HG03378 (cell line): ENCODE data around the gene RASAL2.
"Not testable (repeated sequence)": the region's sequence is repeated elsewhere in the genome, so short reads cannot be mapped to it uniquely, and the experiment has no call there.

Experiments
- ATAC-seq: cut with Tn5 transposase; IDR thresholded peaks from one replicate; pipeline ENCODE4 v1.9.1; 2021; ENCODE audit warnings: mild to moderate bottlenecking, moderate library complexity; ENCODE audit not compliant: unreplicated experiment

Gene RASAL2

DNA sequence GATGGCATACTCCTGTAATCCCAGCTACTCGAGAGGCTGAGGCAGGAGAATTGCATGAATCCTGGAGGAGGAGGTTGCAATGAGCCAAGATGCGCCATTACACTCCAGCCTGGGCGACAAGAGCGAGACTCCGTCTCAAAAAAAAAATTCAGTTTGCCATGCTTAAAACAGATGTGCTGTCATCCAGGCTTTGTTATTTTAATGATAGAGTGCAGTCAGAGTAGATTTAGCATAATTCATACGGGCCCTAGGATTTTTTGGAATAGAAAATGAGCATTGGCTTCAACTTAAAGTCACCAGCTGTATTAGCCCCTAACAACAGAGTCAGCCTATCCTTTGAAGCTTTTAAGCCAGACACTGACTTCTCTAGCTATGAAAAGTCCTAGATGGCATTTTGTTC lies 124.6 kb downstream of the RASAL2 start:
- ATAC-seq = no peak

DNA sequence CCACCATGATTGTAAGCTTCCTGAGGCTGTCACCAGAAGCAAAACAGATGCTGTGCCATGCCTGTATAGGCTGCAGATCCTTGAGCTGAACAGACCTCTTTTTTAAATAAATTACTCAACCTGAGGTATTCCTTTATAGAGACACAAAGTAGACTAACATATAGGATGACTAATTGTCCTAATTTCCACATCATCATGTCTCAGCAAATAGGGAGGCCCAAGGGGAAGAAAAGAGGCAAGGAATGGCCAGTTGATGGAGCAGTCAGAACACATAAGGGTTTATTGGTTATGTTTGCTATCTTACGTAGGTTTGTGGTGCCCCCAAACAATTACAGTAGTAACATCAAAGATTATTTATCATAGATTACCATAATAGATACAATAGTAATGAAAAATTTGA lies 126.2 kb downstream of the RASAL2 start:
- ATAC-seq = no peak

DNA sequence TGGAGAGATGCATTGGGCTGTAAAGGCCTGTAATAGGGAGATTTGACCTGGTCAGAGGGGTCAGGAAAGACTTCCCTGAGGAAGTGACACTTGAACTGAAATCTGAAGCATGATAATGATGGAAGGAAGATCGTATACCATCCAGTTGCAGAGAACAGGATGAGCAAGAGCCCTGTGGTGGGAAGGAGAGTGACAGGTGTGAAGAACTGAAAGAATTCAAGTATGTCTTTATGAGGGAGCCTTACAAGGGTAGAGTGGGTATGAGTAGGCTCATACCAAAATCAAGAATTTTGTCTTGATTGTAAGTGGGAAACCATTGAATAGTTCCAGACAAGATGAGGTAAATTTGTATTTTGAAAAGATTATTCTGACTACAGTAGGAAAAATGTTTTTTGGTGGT lies 129.4 kb downstream of the RASAL2 start:
- no peak for ATAC-seq

DNA sequence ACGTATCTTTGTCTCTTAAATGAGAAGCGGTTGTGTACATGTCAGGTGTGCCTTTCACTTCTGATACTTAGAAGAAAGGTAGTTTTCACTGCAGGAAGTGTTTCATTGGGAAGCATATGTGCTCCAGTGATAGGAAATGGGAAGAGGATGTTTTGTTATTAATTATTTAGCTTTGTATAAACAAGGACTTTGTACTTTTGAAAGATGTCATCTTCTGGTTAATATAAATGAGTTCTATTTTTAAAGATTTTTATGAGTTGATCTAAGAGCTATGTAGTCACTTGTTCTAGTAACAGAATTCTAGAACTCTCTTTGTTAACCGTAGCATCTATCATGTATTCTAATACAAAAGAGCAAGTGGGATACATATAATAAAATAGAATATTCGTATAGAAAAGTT lies 130.5 kb downstream of the RASAL2 start:
- no peak for ATAC-seq

DNA sequence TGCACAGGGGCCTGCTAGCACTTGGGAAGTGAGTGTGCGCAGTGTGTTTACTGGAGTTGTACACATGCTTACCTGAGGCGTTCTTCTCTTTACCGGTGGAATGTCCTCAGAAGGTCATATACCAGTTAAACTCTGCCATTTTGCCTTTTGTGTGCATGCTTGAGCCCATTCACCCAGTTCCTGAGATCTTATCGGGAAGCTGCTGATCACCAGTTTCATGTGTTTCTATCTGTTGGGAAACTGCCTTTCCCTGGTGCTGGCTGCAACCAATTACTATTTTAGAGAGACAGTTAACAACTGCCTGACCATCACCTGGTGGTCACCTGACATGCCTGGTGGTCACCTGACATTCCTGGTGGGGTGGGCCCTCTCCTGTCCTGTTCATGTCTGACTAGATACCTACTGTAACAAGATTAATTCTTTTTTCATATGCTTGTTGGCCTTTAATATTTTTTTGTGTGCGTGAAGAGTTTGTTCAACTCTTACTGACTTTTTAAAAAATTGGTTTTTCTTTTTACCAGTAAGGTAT lies 137.0 kb downstream of the RASAL2 start:
- no peak for ATAC-seq

DNA sequence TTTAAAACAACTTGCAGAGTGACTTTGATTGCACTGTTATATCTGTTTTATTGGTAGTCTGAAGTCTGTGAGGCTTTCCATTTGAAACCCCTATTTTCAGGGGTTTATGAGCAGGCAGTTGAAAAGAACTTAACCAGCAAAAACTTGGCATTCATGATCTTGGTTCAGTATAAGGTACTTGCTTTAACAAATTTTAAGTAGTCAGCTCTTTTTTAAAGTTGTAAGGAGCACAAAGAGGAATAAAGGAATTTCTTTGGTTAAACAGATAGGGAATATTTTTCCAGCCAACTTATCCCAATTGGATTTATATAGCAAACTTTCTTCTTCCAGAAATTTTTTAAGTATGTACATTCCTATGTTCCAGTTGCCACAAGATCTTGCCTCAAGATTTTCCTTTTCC lies 138.2 kb downstream of the RASAL2 start:
- no peak for ATAC-seq

DNA sequence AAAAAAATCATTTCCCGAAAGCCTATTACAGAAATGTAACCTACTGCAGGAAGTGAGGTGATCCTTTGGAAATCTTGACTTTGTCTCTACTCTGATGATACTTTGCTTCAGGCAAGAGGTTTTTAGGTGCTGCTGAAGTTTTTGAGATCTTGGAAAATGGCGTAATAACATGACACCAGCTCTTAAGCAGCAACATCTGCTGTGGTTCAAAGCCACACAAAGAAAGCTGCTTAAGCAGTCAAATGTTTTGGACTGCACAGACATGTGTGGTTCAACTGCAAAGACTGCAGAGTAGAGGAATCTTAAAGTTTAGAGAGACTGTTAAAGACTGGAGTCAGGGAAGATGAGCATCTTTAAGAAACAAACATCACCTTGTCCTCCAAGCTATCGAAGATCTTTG lies 139.0 kb downstream of the RASAL2 start:
- no peak for ATAC-seq

DNA sequence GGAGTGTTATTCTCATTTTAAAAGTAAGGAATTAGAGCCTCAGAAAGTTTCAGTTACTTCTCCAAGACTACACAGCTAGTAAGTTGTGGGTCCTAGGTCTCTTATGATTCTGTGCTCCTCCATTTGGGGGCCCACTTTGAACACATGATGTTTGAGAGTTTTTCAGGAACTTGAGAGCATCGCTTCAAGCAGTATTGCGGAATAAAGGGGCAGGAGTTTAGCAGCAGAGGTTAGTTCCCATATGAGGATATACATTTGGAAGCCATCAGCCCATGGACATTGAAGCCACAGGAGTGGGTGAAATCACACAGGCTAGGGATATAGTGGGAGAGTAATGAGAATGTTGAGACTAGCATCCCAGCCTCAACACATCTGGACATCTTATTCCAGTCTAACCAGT lies 143.2 kb downstream of the RASAL2 start:
- no peak for ATAC-seq

DNA sequence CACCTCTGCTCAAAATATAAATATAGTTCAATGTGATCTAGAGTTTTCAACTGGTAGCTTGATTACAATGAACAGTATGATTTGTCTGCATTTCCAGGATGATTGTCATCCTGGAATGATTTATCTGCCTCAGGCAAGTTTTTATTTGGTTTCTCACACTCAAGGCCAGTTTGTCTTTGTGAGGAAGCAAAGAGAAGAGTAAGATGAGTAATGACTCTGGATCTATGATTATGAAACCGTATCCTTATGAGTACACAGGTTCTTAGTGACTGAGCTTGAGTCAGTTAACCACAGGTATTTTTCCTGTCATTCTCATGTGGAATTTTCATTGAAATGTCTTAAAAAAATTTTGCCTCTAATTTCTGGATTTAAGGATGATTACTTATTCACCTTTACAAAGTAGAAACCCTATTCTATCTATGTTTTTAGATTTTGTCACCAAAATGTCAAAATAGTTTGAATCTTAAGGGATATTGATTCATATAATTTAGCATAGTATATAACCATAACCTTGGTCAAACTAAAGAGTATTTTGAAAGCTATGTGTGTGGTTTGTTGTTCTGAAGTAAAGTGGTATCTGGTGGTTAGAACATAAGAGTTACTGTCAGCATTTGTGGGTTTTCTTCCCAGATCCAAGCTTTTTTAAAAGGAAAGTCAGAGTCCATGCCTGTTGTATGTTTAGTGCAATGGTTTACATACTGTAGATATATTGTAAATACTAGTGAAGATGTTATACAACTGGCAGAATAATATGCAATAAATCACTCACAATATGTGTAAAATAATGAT lies 145.0 kb downstream of the RASAL2 start:
- ATAC-seq = no peak

DNA sequence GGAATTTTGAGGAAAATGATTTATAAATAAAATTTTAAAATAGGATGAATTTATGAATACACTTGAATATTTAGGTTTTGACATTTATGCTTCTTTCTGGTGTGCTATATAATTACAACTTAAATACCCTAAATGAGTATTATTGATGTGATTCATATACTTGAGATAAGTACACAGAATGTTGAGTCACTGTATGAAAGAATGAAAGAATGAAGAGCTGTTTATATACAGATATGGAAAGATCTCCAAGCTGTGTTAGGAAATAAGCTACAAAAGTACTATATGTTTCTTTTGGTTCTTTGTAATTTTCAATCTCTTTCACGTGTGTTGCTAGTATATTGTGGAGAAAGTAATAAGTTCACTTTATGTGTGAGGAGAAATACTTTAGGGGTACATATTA lies 147.2 kb downstream of the RASAL2 start:
- ATAC-seq = no peak

DNA sequence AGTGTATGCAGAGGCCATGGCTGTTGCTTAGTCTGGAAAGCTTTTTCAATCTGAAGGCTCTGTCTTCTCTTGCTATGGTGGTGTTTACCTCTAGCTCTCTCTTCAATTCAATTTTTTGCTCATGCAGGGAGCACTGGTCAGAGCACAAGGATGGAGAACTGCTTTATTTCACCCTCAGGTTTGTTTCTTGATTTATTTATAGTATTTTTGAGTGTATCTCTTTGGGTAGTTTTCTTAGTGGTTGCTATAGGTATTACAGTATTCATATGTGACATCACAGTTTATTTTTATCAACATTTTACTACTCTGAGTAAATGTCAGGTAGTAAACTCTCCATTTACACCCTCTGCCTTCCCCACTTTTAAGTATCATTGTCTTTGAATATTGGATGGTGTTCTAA lies 147.9 kb downstream of the RASAL2 start:
- ATAC-seq = no peak

DNA sequence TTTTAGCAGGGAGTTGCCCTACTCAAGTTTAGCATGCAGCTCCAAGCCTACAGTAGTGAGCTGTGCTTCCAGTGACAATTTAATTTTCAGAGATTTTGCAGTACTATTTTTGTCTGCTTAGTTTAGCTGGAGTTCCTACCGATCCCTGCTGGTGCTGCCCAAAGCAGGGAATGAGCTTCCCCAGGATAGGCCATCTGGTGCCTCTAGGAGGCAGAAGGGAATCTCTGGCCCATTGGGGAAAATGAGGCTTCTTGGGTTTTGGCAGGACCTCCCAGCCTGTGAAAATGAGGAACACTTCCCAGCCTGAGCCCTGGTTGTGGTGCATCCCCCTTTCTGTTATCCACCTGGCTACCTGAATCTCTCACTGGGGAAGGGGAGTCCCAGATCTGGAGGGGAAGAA lies 149.2 kb downstream of the RASAL2 start:
- ATAC-seq = no peak

DNA sequence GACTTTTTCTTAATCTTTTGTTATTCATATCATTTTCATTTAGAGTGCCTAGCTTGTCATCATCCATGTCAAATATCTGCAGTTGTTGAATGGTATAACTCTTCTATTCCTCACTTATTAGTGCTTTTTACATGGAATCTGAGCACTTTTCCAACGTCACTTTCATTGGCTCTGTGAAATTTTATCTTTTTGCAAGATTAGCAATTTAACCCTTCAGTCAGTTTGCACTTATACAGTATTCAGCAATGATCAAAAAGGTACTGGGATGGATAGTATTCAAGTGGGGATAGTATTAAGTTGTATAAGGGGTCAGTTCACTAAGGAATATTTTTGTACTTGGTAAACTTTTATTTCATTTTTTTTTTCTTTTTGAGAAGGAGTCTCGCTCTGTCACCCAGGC lies 150.0 kb downstream of the RASAL2 start:
- no peak for ATAC-seq

DNA sequence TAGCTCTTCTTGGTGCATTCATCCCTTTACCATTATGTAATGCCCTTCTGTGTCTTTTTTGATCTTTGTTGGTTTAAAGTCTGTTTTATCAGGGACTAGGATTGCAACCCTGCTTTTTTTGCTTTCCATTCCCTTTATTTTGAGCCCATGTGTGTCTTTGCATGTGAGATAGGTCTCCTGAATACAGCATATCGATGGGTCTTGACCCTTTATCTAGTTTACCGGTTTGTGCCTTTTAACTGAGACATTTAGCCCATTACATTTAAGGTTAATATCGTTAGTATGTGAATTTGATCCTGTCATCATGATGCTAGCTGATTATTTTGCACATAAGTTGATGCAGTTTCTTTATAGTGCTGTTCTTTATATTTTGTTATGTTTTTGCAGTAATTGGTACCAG lies 154.4 kb downstream of the RASAL2 start:
- ATAC-seq = not testable (repeated sequence)

DNA sequence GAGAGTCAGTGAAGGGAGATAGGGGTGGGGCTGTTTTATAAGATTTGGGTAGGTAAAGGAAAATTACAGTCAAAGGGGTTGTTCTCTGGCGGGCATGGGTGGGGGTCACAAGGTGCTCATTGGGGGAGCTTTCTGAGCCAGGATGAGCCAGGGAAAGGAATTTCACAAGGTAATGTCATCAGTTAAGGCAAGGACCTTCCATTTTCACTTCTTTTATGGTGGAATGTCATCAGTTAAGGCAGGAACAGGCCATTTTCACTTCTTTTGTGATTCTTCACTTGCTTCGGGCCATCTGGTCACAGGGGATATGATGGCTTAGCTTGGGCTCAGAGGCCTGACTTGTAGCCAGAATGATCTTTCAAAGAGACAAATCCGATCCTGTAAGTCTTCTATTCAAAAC lies 159.7 kb downstream of the RASAL2 start:
- ATAC-seq = not testable (repeated sequence)

DNA sequence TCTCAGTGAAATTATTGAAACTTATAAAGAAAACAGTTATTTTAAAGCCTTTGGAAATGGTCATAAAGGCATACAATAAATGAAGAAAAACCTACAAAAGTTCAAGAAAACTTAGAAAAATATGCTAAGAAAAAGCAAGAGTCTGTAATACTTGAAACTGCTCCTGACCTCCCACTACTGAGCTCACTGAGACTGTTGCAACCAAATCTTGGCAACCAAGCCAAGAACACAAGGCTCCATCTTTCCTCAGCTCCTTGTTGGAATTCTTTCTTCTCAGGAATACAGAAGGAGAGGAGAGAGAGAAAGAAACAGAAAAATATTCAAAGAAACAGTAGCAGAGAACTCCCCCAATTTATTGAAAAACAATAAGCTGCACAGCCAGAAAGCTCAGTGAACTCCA lies 160.5 kb downstream of the RASAL2 start:
- no peak for ATAC-seq

DNA sequence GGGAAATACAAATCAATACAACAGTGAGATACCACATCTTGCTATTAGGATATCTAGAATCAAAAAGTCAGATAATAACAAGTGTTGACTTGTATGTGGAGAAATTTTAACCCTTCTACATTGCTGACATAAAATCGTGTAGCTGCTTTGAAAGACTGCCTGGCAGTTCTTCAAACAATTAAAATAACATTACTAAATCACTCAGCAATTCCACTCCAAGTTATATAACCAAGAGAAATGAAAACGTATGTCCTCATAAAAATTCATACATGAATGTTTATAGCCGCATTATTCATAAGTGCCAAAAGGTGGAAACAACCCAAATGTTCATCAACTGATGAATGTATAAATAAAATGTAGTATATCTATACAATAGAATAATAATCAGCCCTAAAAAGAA lies 164.6 kb downstream of the RASAL2 start:
- no peak for ATAC-seq

DNA sequence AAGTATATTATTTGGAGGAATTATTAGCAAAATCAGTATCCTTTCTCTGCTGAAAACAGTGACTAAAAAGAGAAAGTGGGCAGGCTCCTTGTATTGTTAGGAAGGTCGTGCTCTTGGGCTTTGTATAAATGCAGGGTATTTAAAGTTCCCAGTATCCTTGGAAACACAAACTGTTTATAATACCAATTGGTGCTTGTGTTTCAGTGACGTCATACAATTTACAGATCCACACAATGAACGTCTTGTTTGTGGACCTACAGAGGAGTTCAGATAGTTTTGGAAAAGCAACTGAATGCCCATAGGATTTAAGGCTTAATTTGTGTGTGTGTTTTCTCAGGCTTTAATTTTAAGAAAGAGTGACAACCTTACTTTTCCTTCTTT lies 168.2 kb downstream of the RASAL2 start:
- no peak for ATAC-seq

DNA sequence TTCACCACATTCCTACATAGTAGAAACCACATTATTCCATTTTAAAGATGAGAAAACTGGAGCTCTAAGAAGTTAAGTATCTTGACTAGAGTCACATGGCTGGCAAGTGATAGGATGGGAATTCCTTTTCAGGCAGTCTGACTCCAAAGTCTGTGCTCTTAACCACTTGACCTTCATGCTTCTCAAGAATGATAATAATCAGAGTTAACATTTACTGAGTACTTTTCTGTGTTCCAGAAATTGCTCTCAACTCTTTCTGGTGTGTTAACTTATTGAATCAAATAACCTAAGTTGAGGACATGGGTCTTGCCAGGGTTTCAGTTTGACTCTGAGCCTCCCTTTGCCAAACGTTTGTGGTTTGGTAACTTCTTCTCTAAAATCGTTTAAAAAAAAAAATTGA lies 169.4 kb downstream of the RASAL2 start:
- no peak for ATAC-seq

DNA sequence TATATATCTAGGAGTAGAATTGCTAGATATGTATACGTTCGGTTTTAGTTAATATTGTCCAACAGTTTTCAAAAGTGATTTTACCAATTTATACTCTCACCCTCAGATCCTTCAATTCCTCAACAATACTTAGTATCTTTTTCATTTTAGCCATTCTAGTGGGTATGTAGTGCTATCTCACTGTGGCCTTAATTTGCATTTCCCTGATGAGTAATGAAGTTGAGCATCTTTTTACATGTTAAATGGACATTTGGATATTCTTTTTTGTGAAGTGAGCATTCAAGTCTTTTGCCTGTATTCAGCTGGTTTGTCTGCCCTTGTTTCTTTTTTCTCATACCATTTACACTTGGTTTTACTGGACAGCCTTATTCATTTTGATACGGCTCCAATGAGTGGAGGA lies 172.2 kb downstream of the RASAL2 start:
- ATAC-seq = no peak

DNA sequence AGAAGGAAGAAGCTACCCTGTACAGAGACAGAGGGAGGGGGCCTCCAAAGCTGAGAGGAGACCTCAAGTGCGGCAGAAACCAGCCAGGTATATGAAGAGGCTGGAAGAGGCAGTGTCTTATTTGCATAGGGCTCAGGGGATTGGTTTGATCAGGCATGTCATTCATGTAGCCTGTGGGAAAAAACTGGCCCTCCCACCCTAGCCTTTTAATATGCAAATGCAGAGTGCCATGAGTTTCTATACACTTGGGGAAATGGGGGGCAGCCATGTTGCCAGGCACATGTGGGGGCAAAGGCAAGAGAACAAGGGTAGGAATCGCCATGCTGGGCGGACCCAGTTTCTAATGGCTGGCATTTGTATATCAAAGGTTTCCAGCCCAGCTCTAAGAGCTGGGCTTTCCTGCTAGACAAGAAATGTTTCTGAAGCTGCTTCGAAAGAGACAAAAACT lies 172.7 kb downstream of the RASAL2 start:
- no peak for ATAC-seq

DNA sequence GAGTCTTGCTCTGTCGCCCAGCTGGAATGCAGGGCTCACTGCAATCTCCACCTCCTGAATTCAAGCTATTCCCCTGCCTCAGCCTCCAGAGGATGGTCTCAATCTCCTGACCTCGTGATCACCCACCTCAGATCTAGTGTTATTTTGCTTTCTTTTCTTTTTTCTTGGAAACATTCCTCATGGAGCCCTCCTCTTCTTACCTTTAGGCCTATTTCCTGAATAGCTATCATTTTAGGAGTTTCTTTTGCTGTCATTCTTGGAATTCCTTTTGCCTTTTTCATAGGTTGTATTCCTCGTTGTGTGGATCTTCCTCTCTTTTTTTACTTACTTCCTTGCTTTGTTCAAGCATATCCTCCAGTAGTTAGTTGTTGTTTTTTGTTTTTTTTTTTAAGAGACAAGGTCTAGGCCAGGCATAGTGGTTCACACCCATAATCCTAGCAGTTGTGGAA lies 173.8 kb downstream of the RASAL2 start:
- no peak for ATAC-seq

DNA sequence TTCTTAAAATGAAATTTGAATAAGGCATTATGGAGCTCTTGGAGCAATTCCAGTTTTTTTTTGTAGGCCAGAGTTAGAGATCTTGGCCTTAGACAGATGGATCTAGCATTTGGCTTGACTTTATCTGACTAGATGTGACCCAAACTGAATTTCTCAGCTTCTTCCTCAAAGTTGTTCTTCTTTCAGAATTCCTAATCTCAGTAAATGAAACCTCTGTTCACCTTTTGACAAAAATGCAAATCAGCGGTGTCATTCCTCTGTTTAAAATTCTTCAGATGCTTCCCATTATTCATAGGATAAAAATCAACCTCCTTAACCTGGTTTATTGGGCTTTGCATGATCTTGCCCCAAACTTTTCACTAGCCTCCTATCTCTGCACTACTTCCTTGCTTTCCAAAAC lies 177.6 kb downstream of the RASAL2 start:
- ATAC-seq = no peak
